ENCODE results near the gene CEP295NL.
A peak's percentile ranks its signal among the peaks of the same experiment; 100 is the strongest.
"Not testable (repeated sequence)": the region's sequence is repeated elsewhere in the genome, so short reads cannot be mapped to it uniquely, and the experiment has no call there.

Gene CEP295NL

GRCh38 chr17:78903101-78903779 is at the start of gene CEP295NL:
Gene CEP295NL, minus strand, starts transcription at chr17:78903201. Its CDS starts 1,373 bp downstream, at chr17:78901828.
- DNase-seq, result no peak

GRCh38 chr17:78952706-78953105 is 49.7 kb upstream of the CEP295NL start:
- DNase-seq, result no peak

- DNase-seq, result no peak
Observed at GRCh38 chr17:78951967-78952551, 49.1 kb upstream of the CEP295NL start.

GRCh38 chr17:78950870-78951269 is 47.9 kb upstream of the CEP295NL start:
- DNase-seq, result no peak

- DNase-seq, result no peak
Observed at GRCh38 chr17:78947235-78948149, 44.5 kb upstream of the CEP295NL start.

GRCh38 chr17:78946631-78947030 is 43.6 kb upstream of the CEP295NL start:
- DNase-seq, result no peak

GRCh38 chr17:78946131-78946530 is 43.1 kb upstream of the CEP295NL start:
- DNase-seq, result no peak

GRCh38 chr17:78945455-78945854 is 42.5 kb upstream of the CEP295NL start:
- DNase-seq, result not testable (repeated sequence)

- no peak for DNase-seq
Observed at GRCh38 chr17:78944956-78945355, 42.0 kb upstream of the CEP295NL start.

GRCh38 chr17:78944026-78944425 is 41.0 kb upstream of the CEP295NL start:
- DNase-seq, result no peak

- DNase-seq, result no peak
Observed at GRCh38 chr17:78940708-78941107, 37.7 kb upstream of the CEP295NL start.

- DNase-seq, result no peak
Observed at GRCh38 chr17:78940258-78940657, 37.3 kb upstream of the CEP295NL start.

- DNase-seq, result no peak
Observed at GRCh38 chr17:78939615-78940014, 36.6 kb upstream of the CEP295NL start.

GRCh38 chr17:78937561-78937960 is 34.6 kb upstream of the CEP295NL start:
- no peak for DNase-seq

GRCh38 chr17:78935419-78936323 is 32.7 kb upstream of the CEP295NL start:
- no peak for DNase-seq

- no peak for DNase-seq
Observed at GRCh38 chr17:78934681-78935418, 31.8 kb upstream of the CEP295NL start.

- no peak for DNase-seq
Observed at GRCh38 chr17:78933959-78934568, 31.1 kb upstream of the CEP295NL start.

- peak; percentile 34 to 43 for DNase-seq
Observed at GRCh38 chr17:78933025-78933958, 30.3 kb upstream of the CEP295NL start.

- no peak for DNase-seq
Observed at GRCh38 chr17:78929908-78930775, 27.1 kb upstream of the CEP295NL start.

Measured in CD4-positive, alpha-beta T cell treated with Interferon alpha-2 for 1 hour (primary cell).